Fibroblast of lung (primary cell): ENCODE data around the gene UBL4A.

Source experiments
- EZH2 ChIP-seq: IDR thresholded peaks from 2 replicates; pipeline ENCODE4 v1.5.1; 2012; ENCODE audit warnings: low read length, control low read depth, mild to moderate bottlenecking; ENCODE audit errors: missing control alignments
- TF ChIP-seq, protein P1 (sequence below), 2 donors: IDR thresholded peaks in 1 of 2; conservative IDR thresholded peaks in 1 of 2; 1 replicate in 1 of 2; 2 replicates in 1 of 2; pipeline ENCODE4 v1.5.1; 2011 to 2012; ENCODE audit warnings: low read length in 2 of 2, control low read depth in 1 of 2, inconsistent platforms in 1 of 2, low read depth in 1 of 2, mild to moderate bottlenecking in 1 of 2

DNA sequence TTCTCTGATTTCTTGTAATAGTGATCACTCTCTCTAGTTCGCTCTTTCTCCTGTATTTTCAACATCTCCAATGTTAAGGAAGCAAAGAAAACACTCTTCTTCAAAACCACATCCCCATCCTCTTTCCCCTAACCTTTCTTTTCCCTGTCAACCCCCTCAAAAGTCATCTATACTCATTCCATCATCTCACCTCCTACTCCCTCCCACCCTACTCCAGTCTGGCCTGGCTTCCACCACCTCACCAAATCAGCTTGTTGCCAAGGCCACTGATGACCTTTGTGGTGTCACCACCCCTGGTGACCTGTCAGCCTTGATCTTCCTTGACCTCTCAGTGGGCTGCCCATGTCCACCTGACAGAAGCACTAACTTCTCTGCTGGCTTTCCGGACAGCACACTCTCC, 27.3 kb upstream of the UBL4A start:
- TF ChIP-seq, protein P1, sequence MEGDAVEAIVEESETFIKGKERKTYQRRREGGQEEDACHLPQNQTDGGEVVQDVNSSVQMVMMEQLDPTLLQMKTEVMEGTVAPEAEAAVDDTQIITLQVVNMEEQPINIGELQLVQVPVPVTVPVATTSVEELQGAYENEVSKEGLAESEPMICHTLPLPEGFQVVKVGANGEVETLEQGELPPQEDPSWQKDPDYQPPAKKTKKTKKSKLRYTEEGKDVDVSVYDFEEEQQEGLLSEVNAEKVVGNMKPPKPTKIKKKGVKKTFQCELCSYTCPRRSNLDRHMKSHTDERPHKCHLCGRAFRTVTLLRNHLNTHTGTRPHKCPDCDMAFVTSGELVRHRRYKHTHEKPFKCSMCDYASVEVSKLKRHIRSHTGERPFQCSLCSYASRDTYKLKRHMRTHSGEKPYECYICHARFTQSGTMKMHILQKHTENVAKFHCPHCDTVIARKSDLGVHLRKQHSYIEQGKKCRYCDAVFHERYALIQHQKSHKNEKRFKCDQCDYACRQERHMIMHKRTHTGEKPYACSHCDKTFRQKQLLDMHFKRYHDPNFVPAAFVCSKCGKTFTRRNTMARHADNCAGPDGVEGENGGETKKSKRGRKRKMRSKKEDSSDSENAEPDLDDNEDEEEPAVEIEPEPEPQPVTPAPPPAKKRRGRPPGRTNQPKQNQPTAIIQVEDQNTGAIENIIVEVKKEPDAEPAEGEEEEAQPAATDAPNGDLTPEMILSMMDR (conservative IDR thresholded peaks at IDR 0.05 in 1 of 2, IDR thresholded peaks at IDR 0.05 in 1 of 2; ENCODE audit: low read depth in 1 of 2, low read length in 2 of 2) = no peak
- TF ChIP-seq EZH2 = no peak
